Measurements from ENCODE around the gene CLTCL1.
A peak's percentile ranks its signal among the peaks of the same experiment; 100 is the strongest.

GRCh38 chr22:19203834-19204233 lies 87.7 kb downstream of the CLTCL1 start:
- TF ChIP-seq ESRRA (IDR thresholded peaks at IDR 0.05; ENCODE audit: borderline replicate concordance, low read depth), result no peak
- TF ChIP-seq, protein P1, sequence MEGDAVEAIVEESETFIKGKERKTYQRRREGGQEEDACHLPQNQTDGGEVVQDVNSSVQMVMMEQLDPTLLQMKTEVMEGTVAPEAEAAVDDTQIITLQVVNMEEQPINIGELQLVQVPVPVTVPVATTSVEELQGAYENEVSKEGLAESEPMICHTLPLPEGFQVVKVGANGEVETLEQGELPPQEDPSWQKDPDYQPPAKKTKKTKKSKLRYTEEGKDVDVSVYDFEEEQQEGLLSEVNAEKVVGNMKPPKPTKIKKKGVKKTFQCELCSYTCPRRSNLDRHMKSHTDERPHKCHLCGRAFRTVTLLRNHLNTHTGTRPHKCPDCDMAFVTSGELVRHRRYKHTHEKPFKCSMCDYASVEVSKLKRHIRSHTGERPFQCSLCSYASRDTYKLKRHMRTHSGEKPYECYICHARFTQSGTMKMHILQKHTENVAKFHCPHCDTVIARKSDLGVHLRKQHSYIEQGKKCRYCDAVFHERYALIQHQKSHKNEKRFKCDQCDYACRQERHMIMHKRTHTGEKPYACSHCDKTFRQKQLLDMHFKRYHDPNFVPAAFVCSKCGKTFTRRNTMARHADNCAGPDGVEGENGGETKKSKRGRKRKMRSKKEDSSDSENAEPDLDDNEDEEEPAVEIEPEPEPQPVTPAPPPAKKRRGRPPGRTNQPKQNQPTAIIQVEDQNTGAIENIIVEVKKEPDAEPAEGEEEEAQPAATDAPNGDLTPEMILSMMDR (IDR thresholded peaks at IDR 0.05 in 2 of 3, conservative IDR thresholded peaks at IDR 0.05 in 1 of 3; ENCODE audit: insufficient read depth in 2 of 3, low read depth in 1 of 3, low read length in 3 of 3), result no peak
- TF ChIP-seq NR2C2 (CRISPR knock-in tag; IDR thresholded peaks at IDR 0.05), result no peak
- TF ChIP-seq NR2C2 (tag; IDR thresholded peaks at IDR 0.05), result no peak
- no peak for TF ChIP-seq CBX8 (IDR thresholded peaks at IDR 0.05; ENCODE audit: borderline replicate concordance, extremely low read depth, low read depth, low read length, poor library complexity, severe bottlenecking)
- no peak for TF ChIP-seq ZFPM2 (CRISPR knock-in tag; IDR thresholded peaks at IDR 0.05)
- TF ChIP-seq AFF4 (CRISPR knock-in tag; IDR thresholded peaks at IDR 0.05), result no peak
- no peak for TF ChIP-seq FIP1L1 (IDR thresholded peaks at IDR 0.05; ENCODE audit: low read depth, low read length, poor library complexity, severe bottlenecking)
- no peak for TF ChIP-seq E2F1 (CRISPR knock-in tag; IDR thresholded peaks at IDR 0.05)
- peak; percentile 24; the same call in 1 of the 2 replicates for TF ChIP-seq MAX (CRISPR knock-in tag; IDR thresholded peaks at IDR 0.05)
- TF ChIP-seq SRF (CRISPR knock-in tag; IDR thresholded peaks at IDR 0.05), result no peak
